Measurements from ENCODE around the gene ZNF692.
"Not testable (repeated sequence)": the region's sequence is repeated elsewhere in the genome, so short reads cannot be mapped to it uniquely, and the experiment has no call there.

ZNF692 gene, protein sequence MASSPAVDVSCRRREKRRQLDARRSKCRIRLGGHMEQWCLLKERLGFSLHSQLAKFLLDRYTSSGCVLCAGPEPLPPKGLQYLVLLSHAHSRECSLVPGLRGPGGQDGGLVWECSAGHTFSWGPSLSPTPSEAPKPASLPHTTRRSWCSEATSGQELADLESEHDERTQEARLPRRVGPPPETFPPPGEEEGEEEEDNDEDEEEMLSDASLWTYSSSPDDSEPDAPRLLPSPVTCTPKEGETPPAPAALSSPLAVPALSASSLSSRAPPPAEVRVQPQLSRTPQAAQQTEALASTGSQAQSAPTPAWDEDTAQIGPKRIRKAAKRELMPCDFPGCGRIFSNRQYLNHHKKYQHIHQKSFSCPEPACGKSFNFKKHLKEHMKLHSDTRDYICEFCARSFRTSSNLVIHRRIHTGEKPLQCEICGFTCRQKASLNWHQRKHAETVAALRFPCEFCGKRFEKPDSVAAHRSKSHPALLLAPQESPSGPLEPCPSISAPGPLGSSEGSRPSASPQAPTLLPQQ

DNA sequence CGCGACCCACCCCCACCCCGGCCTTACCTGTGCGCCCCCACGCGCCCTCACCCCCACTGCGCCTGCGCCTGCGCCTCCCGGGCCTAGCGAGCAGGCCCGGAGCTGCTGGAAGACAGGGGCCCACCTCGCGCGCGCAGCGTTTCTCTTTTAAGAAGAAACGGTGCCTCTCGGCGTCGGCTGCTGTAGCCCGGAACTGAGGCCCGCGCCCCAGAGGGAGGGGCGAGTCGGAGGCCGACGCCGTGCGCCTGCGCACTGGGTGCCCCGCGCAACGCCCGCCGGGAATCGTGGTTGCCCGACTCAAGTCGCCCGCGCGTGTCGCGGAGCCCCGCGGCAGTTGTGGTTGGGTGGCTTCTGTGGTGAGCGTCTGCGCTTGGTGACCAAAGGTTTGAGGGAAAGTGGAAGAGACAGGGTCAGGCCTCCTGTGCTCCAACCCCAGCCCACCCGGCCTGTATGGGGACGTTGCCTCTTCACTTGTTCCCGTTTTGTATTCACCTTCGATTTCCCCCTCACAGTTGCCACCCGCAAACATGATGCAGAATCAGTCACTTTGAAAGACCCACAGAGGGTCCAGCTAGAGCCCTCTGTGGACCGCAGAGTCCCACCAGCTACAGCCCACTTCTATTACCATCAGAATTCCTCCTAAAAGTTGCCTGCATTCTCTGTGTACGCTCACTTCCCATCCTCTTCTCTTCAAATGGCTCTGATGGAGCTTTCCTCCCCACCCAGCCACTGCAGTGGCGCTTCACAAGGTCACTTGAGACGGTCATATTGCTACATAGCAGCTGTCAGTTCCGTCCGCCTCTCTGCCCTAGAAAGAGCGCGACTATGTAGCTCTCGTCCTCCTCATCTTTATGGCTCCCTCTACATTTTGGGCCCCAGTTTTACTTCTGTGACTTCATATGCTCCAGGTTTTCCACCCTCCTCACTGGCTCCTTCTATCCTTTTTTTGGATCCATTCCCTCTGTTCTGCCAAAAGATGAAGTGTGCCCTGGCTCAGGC is at the start of gene ZNF692:
ZNF692 (minus strand) TSS at position 195 of the 999 bp plus-strand sequence. CDS start 776 bp downstream, outside the sequence.
- DNase-seq = peak; percentile 95

DNA sequence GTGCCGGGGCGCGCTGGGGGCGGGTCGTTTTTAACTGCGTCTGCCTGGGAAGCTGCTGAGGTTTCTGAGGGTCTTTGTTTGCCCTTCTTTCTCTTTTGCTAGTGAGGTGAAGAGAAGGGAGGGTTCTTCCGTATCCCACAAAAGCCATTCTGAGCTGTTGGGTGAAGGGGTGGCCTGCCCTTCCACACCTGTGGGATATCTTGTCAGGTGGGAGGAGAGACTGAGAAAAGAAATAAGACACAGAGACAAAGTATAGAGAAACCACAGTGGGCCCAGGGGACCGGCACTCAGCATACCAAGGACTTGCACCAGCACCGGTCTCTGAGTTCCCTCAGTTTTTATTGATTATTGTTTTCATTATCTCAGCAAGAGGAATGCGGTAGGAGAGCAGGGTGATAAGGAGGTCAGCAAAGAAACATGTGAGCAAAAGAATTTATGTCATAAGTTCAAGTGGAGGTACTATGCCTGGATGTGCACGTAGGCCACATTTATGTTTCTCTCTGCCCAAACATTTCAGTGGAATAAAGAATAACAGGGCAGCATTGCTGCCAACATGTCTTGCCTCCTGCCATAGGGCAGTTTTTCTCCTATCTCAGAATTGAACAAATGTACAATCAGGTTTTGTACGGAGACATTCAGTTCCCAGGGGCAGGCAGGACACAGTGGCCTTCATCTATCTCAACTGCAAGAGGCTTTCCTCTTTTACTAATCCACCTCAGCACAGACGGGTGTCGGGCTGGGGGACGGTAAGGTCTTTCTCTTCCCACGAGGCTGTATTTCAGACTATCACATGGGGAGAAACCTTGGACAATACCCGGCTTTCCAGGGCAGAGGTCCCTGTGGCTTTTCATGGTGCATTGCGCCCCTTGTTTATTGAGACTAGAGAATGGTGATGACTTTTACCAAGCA is 48.1 kb upstream of the ZNF692 start:
- no peak for DNase-seq

DNA sequence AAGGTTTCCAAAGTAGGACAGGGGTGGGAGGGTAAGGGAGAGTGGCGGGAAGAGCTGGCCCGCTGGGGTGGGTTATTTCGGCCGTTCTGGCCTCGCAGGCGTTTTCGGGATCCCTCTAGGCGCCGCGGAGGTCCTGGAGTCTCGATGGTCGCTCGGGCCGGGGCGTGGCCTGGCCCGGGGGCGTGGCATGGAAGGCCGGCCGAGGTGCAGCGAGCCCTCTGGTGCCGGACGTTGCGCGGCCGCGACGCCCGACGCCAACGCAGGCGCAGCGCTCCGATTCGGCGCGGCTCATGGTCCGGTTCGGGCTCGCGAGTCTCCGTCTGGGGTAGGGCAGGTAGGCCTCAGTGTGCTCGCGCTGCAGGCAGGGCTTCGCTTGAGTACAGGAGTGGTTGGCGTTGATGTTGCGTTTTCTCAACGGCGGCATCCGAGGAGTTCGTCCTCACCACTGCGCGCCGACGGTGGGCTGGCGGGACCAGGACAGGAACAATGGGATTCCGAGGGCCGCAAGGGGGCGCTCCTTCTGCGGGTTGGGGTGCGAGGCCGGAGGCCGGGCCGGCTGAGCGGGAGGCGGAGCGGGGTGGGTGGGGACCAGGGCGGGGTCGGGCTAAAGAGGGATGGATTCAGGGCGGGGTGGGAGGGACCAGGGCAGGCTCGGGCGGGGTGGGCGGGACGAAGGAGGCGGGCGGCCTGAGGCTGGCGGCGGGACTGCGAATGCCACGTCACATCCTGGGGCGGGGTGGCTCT is 47.3 kb upstream of the ZNF692 start, which contains the start of gene PGBD2:
PGBD2 (plus strand) TSS at position 227 of the 744 bp plus-strand sequence. CDS start 7,628 bp downstream, outside the sequence.
- peak; percentile 96 for DNase-seq

DNA sequence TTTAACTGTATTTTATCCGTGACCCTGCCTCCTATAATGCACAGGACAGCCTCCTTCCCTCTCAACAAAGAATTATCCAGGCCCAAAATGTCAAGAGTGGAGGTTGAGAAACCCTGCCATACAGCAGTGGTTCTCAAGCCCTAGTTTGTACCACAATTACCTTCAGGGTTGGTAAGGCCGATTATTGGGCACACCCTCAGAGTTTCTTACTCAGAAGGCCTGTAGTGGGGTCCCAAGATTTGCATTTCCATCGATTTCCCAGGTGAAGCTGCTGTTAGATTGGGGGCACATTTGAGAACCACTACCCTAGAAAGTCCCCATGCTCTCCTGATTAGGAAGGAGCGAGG is 46.8 kb upstream of the ZNF692 start:
- DNase-seq = no peak

DNA sequence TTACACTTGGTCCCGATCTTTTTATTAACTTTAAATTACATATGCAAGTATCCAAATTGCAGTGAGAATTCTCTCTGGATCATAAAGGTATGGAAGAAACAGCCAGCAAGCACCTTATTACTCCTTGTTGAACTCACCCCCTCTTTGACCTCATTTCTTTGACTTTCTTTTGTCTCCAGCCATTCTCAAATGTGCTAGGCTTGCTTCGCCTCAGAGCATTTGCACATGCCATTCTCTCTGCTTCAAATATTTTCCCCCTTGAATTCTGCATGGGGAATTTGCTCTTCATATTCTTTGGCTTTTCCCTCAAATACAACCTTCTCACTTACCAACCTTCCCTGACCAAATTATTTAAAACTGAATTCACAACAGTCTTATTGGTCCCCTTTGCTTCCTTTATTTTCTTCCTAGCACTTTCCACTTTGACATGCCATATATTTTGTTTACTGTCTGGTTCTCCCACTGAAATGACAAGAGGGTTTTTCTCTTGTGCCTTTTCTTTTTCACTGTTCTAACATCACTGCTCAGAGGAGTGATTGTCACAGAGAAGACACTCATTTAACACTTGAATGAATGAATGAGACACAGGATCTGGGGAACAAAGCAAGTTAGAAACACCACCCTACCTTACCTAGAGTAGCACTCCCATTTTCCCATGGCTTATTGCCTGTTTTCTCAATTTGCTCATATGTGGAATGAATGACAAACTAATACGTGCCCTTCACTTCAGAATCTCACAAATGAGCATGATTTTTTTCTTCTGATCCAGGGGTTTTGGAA is 45.7 kb upstream of the ZNF692 start:
- DNase-seq = no peak

DNA sequence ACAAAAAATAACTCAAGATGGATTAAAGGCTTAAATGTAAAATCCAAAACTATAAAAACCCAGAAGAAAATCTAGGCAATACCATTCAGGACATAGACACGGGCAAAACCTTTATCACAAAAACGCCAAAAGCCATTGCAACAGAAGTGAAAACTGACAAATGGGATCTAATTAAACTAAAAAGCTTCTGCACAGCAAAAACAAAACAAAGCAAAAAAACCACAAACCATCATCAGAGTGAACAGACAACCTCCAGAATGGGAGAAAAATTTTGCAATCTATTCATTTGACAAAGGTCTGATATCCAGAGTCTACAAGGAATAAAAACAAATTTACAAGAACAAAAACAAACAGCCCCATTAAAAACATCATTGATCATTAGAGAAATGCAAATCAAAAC is 42.7 kb upstream of the ZNF692 start:
- DNase-seq = no peak

DNA sequence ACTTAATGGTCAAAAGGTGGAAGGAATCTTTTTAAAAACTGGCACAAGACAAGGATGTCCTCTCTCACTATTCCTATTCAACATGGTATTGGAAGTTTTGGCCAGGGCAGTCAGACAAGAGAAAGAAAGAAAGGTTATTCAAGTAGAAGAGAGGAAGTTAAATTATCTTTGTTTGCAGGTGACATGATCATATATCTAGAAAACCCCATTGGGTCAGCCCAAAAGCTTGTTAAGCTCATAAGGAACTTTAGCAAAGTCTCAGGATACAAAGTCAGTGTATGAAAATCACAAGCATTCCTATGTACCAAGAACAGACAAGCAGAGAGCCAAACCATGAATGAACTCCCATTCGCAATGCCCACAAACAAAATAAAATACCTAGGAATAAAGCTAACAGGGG is 41.8 kb upstream of the ZNF692 start:
- DNase-seq = no peak

DNA sequence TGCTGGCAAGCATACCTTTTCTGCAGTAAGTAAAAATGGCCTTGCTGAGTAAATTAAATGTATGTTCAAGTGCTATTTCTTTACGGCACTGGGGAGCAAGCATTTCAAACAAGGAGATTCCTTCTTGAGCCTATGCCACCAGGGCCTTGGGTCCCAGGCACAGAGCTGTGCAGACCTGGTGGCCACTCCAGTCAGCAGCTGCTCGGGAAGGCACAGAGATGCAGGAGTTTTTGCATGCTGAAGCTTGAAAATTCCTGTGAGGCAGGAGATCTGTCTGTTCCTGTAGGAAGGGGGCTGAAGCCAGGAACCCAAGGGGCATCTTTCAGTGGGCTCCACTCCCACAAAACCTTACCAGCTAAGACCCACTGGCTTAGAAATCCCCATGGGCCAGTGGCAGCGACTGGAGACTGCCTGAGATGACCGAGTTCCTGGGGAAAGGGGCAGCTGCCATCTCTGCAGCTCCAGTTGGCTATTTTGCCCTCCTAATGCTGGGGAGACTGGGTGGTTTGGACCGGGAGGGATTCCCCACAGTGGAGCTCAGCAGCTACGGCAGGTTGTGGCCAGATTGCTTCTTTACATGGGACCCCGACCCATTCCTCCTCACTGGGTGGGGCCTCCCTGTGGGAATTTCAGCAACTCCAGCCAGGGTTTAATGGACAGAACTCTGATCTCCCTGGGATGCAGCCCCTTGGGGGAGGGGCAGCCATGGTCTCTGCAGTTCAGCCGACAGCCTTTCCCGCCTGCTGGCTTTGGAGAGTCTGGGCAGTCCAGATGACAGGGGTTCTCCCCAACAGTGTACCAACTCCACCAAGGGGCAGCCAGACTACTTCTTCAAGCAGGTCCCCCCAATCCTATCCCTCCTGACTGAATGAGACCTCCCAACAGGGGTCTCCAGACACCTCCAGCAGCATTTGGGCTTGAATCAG is 38.8 kb upstream of the ZNF692 start:
- DNase-seq = no peak

DNA sequence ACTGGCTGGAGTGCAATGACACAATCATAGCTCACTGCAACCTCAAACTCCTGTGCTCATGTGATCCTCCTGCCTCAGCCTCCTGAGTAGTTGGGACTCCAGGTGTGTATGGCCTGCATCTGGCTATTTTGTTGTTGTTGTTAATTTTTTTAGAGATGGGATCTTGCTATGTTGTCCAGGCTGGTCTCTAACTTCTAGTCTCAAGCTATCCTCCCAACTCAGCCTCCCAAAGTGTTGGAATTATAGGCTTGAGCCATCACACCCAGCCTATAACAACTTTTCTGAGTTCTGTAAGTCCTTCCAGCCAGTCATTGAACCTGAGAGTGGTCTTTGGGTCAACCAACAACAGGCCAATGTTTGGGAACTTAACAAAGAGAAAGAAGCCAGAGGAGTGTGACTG is 36.0 kb upstream of the ZNF692 start:
- no peak for DNase-seq

DNA sequence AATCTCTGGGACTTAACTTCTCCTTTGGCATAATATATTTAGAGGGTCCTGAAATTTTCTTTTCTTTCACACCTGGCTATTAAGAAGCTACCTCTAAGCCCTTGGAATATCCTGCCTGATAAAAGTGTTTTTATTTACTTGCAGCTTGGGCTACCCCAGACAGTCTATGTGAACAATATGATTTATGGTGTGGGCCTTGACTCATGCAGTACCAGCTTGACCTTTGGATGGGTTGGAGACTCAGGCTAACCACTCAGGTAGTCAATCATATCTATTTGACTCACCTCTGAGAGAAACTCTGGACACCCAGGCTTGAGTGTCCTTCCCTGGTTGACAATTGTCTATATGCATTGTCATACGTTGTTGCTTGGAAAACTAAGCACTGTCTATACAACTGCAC is 33.7 kb upstream of the ZNF692 start:
- no peak for DNase-seq

DNA sequence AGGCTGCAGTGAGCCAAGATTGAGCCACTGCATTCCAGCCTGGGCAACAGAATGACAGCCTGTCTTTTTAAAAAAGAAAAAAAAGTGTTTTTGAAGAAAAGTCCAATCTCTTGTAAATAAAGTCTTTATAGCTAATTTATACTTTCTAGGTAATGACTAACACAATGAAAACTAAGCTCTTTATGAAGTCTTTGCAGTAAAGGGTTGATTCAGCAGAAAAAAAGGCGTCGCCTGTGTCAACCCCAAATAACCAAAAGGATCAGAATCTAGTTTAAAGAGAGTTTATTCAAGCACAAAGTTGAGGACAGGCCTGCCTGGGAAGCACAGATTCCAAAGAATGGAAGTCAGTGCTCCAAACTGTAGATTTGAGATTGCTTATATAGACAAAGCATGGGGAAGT is 32.9 kb upstream of the ZNF692 start:
- no peak for DNase-seq

DNA sequence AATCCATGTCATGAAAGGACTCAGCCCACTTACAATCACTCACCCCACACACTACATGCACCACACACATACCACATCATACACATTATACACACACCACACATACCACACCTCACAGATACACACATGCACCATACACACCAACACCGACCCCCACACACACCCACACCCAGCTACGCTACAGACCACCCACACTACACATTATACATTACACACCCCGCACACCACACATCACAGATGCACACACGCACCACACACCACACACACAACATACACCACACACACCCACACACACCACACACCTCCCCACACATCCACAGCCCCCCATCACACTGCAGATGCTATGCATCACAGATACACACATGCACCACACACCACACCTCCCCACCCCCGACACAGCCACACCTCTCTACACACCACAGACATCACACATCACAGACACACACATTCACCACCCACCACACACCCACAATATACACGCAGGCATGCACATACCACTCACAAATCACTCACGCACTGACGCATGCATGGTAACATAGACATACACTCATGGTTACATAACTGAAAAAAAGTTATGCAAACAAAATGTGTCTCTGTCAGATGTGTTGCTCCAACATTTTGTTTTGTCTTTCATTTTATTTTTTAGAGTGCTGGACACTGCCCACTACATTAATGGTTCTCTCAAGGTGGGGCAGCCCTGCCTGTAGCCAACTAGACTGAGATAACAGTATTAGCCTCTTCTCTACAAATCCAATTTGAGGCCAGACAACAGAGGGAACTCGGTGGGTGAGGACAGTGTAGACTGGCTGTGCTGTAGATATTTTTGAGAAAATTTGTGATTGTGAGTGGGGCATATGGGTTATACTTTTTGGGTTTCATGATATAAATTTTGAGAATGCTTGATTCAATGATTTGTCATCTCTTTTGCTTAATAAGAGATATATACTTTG is 31.9 kb upstream of the ZNF692 start:
- no peak for DNase-seq

DNA sequence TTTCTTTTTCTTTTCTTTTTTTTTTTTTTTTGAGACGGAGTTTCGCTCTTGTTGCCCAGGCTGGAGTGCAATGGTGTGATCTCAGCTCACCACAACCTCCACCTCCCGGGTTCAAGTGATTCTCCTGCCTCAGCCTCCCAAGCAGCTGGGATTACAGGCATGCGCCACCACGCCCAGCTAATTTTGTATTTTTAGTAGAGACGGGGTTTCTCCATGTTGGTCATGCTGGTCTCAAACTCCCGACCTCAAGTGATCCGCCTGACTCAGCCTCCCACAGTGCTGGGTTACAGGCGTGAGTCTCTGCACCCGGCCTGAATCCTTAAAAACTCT is 31.0 kb upstream of the ZNF692 start:
- DNase-seq = not testable (repeated sequence)

DNA sequence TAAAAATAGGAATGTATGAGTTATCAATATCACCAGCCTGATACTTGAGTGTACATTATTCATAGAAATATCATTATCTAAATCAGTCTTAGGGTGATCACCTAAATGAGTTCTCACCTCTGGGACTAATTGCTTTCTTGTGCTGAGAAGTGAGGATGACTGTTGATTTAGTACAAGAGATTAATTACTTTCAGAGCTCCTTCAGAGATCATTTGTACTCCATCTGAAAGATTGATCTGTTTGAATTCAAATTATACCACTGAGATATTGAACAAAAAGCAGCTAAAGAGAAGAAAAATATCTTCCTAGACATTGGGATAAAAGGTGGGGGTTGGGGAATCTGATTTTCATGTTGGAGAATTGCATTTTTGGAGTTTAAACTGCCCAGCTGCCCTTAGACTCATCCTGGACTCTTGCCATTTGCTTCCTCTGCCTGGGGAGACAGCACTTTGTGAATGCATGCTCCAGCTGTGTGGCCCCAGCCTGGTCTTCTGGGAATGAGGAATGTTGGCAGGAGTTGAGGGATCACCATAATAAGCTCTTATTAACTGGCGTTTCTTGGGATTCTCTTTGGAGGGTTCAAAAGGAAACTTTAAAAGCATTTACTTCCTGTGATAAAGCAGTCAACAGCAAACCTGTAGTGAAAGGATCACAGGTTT is 27.5 kb upstream of the ZNF692 start:
- no peak for DNase-seq

DNA sequence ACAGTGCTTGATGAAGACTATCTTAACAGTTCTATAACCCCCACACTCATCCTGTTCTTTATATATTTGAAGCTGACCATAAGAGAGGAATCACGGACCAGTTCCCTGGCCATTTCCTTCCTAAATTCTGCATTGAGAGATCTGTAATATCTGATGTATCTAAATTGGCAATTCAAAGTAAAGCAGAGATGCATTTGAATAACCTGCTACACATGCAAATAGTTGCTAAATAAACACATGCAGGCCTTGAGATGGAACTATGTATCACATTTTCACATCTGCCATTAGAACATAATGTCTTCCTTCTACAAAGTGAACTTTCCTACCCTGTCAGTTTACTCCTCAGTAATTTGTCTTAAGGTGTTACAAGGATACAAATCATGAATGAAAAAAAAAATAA is 26.8 kb upstream of the ZNF692 start:
- no peak for DNase-seq

DNA sequence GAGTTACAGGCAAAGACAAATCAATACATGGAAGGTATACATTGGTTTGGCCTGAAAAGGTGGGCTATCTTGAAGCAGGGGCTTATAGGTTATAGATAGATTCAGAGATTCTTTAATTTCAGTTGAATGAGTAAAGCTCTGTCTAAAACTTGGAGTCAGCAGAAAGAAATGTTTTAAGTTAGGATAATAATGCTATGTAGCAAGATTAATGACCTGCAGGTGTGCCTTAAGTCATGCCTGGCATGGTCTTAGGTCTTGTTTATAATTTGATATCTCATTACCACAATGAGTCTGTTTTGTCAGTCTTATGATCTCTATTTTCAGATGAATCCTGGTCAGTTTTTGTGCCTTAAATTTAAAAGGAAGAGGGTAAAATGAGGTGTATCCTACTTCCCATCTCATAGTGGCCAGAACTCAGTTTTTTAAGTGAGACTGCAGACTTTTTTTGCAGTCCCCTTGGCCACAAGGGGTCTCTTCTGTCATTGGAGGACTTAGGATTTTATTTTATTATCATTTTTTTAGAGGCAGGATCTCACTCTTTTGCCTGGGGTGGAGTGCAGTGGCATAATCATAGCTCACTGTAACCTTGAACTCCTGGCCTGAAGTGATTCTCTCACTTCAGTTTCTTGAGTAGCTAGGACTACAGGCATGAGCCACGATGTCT is 25.9 kb upstream of the ZNF692 start:
- no peak for DNase-seq

DNA sequence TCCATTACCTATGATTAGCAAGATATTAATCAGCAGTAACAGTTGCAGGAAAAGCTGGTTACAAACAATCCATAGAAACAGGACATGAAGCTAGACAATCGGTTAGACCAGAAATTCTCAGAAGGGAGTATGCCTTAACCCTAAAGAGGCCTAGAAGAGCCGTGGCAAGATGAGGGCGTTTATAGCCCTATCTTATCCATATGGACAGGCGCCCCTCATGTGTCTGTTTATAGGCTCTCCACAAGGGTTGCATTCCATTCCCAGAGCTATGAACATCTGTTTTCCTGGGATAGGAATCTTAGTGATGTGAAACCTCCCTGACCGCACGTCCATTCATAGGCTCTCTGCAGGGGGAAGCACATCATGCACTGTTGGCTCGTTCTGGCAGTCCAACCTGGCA is 23.5 kb upstream of the ZNF692 start:
- not testable (repeated sequence) for DNase-seq

Data from NCI-H2107 (cell line).